Measurements from ENCODE around the gene KRTAP10-3. TPM values are rescaled to one million over a fixed set of nuclear protein-coding genes. Genes with fewer than 3 reads are reported as not detected.
"Not testable (repeated sequence)": the region's sequence is repeated elsewhere in the genome, so short reads cannot be mapped to it uniquely, and the experiment has no call there.

KRTAP10-3 gene
- total RNA-seq, 2 experiments from 2014 or later = not detected

DNA sequence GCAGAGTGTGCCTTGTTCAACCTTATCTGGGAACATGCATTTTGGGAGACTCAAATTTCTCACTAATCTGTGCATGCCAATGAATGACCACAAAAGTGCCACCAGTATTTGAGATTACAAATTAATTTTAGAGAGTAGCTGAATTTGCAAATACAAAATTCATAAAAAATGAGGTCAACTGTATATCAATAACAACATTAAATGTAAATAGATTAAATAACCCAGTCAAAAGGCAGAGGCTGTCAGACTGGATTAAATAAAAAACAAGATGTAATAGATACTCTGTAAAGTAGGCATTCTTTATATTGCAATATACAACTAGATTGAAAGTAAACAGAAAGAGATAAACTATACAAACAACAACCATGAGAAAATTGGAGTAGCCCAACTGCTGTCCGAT lies 5.5 kb upstream of the KRTAP10-3 start:
- Mint-ChIP-seq H3K27me3 (no peaks in the 10 kb centered on the region), H3K27ac (no peak overlapping the region), H3K4me3 (no peak overlapping the region), H3K4me1 (ENCODE audit: low read depth) (peaks cover 10% of the 10 kb centered on the region), H3K36me3 (peaks cover 2% of the 10 kb centered on the region), H3K9me3 (peaks cover 24% of the 10 kb centered on the region)
- POLR2A ChIA-PET = no interaction called here
- intact Hi-C loops (cut with micrococcal nuclease) = no loop called here
- CTCF ChIA-PET = interaction anchor here (1.0 kb wide), 1 partner anchor 230 kb away, joined by 3 read pairs; no protein-coding TSS in a partner anchor
- no peak for DNase-seq

GRCh38 chr21:44558329-44558675 lies 293 bp downstream of the KRTAP10-3 start:
- POLR2A ChIA-PET; H3K4me3 Mint-ChIP-seq; CTCF ChIA-PET; H3K4me1 Mint-ChIP-seq (ENCODE audit: low read depth); H3K27me3 Mint-ChIP-seq; H3K36me3 Mint-ChIP-seq; DNase-seq; H3K27ac Mint-ChIP-seq; intact Hi-C loops (cut with micrococcal nuclease): not testable (repeated sequence)
- peaks cover 26% of the 10 kb centered on the region for H3K9me3 Mint-ChIP-seq

DNA sequence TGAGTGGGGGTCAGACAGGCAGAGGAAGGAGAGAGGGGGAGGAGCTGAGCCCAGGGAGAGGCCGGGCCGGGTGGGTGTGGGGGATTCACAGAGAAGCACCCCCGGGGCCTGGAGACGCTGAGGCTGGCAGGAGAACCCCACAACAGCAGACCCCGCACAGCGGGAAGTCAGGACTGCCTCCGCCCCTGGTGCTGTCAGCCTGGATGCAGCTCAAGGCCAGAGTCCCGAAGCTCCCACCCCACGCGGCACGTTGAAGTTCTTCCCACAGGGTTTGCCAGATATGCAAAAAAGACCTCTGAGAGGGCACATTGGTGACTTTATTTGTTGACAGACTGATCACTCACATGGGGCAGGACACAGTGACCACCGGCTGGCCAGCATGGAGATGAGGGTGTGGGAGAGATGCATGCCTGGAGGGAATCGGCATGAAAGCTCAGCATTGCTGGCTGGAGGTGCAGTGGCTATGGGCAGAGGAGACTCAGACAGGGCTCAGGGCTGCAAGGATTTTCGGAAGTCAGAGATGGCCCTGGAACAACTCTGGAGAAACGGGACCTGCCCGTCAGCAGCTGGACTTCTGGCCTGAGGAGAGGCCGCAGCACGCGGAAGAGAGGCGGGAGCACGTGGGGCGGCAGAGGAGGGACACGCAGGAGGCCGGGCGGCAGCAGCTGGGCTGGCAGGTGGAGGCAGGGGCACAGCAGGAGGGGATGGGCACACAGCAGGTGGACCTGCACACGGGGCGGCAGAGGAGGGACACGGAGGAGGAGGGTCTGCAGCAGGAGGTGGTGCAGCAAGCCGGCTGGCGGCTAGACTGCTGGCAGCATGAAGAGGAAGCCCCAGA lies 885 bp downstream of the KRTAP10-3 start:
- intact Hi-C loops (cut with micrococcal nuclease) = no loop called here
- Mint-ChIP-seq H3K27me3 (no peaks in the 10 kb centered on the region), H3K36me3 (peaks cover 2% of the 10 kb centered on the region), H3K4me1 (ENCODE audit: low read depth) (no peaks in the 10 kb centered on the region), H3K9me3 (peaks cover 25% of the 10 kb centered on the region), H3K4me3 (no peak overlapping the region), H3K27ac (no peak overlapping the region)
- ChIA-PET POLR2A (no interaction called here), CTCF (no interaction called here)
- no peak for DNase-seq

- intact Hi-C loops (cut with micrococcal nuclease) = no loop called here
- H3K27ac Mint-ChIP-seq = no peak overlapping the region
- peaks cover 17% of the 10 kb centered on the region for H3K9me3 Mint-ChIP-seq
- DNase-seq = no peak
- CTCF ChIA-PET = no interaction called here
- no peak overlapping the region for H3K4me3 Mint-ChIP-seq
- H3K36me3 Mint-ChIP-seq = no peaks in the 10 kb centered on the region
- no peaks in the 10 kb centered on the region for H3K27me3 Mint-ChIP-seq
- POLR2A ChIA-PET = no interaction called here
- H3K4me1 Mint-ChIP-seq (ENCODE audit: low read depth) = no peaks in the 10 kb centered on the region
These were observed 1.7 kb downstream of the KRTAP10-3 start for GRCh38 chr21:44556879-44557278.

- Mint-ChIP-seq H3K4me1 (ENCODE audit: low read depth) (no peaks in the 10 kb centered on the region), H3K9me3 (peaks cover 9% of the 10 kb centered on the region), H3K4me3 (no peak overlapping the region), H3K36me3 (no peaks in the 10 kb centered on the region), H3K27me3 (no peaks in the 10 kb centered on the region), H3K27ac (no peak overlapping the region)
- ChIA-PET CTCF (no interaction called here), POLR2A (no interaction called here)
- DNase-seq = no peak
- intact Hi-C loops (cut with micrococcal nuclease) = no loop called here
These were observed 3.3 kb downstream of the KRTAP10-3 start for GRCh38 chr21:44555200-44555875.

GRCh38 chr21:44552681-44553080 lies 5.9 kb downstream of the KRTAP10-3 start:
- peaks cover 9% of the 10 kb centered on the region for H3K4me1 Mint-ChIP-seq (ENCODE audit: low read depth)
- peaks cover 1% of the 10 kb centered on the region for H3K36me3 Mint-ChIP-seq
- intact Hi-C loops (cut with micrococcal nuclease) = no loop called here
- H3K27me3 Mint-ChIP-seq = no peaks in the 10 kb centered on the region
- CTCF ChIA-PET = no interaction called here
- POLR2A ChIA-PET = no interaction called here
- DNase-seq = no peak
- no peak overlapping the region for H3K4me3 Mint-ChIP-seq
- no peak overlapping the region for H3K27ac Mint-ChIP-seq
- peaks cover 6% of the 10 kb centered on the region for H3K9me3 Mint-ChIP-seq

GRCh38 chr21:44552136-44552535 lies 6.5 kb downstream of the KRTAP10-3 start:
- no peaks in the 10 kb centered on the region for H3K27me3 Mint-ChIP-seq
- peaks cover 15% of the 10 kb centered on the region for H3K4me1 Mint-ChIP-seq (ENCODE audit: low read depth)
- intact Hi-C loops (cut with micrococcal nuclease) = no loop called here
- POLR2A ChIA-PET = no interaction called here
- no peak overlapping the region for H3K4me3 Mint-ChIP-seq
- H3K36me3 Mint-ChIP-seq = peaks cover 4% of the 10 kb centered on the region
- DNase-seq = no peak
- CTCF ChIA-PET = no interaction called here
- H3K9me3 Mint-ChIP-seq = peaks cover 11% of the 10 kb centered on the region
- no peak overlapping the region for H3K27ac Mint-ChIP-seq

- peaks cover 18% of the 10 kb centered on the region for H3K4me1 Mint-ChIP-seq (ENCODE audit: low read depth)
- H3K27me3 Mint-ChIP-seq = no peaks in the 10 kb centered on the region
- ChIA-PET POLR2A (no interaction called here), CTCF (no interaction called here)
- DNase-seq = no peak
- H3K27ac Mint-ChIP-seq = no peak within 1 kb of the TSS
- H3K9me3 Mint-ChIP-seq = peaks cover 18% of the 10 kb centered on the region
- H3K4me3 Mint-ChIP-seq = no peak within 1 kb of the TSS
- peaks cover 11% of the 10 kb centered on the region for H3K36me3 Mint-ChIP-seq
- intact Hi-C loops (cut with micrococcal nuclease) = no loop called here
These were observed 7.1 kb downstream of the KRTAP10-3 start, which contains the start of gene KRTAP10-2 for GRCh38 chr21:44551340-44551961. TSS of gene KRTAP10-2 (minus strand) at chr21:44551505. CDS start at chr21:44551458, 47 bp downstream.

DNA sequence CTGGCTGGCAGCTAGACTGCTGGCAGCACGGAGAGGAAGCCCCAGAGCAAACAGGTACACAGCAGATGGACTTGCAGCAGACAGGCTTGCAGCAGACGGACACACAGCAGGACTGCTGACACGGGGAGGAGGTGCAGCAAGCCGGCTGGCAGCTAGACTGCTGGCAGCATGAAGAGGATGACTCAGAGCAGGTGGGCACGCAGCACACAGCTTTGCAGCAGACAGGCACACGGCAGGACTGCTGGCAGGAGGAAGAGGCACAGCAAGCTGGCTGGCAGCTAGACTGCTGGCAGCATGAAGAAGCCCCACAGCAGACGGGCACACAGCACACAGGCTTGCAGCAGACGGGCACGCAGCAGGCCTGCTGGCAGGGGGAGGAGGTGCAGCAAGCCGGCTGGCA lies 7.8 kb downstream of the KRTAP10-3 start:
- Mint-ChIP-seq H3K4me1 (ENCODE audit: low read depth) (peaks cover 18% of the 10 kb centered on the region), H3K4me3 (no peak overlapping the region), H3K27ac (no peak overlapping the region), H3K36me3 (peaks cover 12% of the 10 kb centered on the region), H3K9me3 (peaks cover 23% of the 10 kb centered on the region), H3K27me3 (no peaks in the 10 kb centered on the region)
- CTCF ChIA-PET = no interaction called here
- no peak for DNase-seq
- intact Hi-C loops (cut with micrococcal nuclease) = no loop called here
- POLR2A ChIA-PET = no interaction called here

- H3K9me3 Mint-ChIP-seq = peaks cover 28% of the 10 kb centered on the region
- DNase-seq; H3K4me3 Mint-ChIP-seq; POLR2A ChIA-PET; H3K27ac Mint-ChIP-seq; H3K27me3 Mint-ChIP-seq; CTCF ChIA-PET; intact Hi-C loops (cut with micrococcal nuclease): not testable (repeated sequence)
- H3K36me3 Mint-ChIP-seq = peaks cover 16% of the 10 kb centered on the region
- peaks cover 18% of the 10 kb centered on the region for H3K4me1 Mint-ChIP-seq (ENCODE audit: low read depth)
These were observed 8.3 kb downstream of the KRTAP10-3 start for GRCh38 chr21:44550285-44550684.

DNA sequence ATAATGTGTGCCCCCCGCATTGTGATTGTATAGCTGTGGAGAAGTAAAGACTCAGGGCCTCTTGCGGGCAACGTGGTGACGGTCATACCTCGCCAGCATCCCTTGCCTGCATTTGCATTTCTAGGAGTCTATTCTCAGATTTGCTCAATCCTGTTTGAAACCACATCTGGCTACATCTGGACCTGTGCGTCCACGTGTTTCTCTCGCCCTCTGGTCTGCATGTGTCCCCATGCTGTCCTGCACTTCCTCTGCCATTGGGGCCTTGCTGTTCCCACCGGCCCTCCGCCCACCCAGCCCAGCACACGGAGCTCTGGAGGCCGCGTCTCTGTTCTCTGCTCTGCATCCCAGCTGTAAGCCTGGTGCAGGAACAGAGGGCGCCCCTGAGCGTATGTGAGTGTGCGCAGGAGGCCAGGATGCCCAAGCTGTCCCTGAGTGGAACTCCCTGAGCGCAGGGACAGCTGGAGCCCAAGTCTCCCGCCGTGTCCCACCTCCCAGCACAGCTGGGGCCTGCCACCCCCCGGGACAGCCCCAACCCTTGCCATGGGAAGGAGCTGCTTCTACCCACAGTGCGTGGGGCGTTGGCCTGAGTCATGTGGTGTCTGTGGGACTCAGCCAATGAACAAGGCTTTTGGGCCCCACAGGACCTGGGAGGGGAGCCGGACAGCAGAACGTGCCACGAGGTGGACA lies 8.9 kb downstream of the KRTAP10-3 start:
- DNase-seq = no peak
- H3K27ac Mint-ChIP-seq = no peak overlapping the region
- H3K4me3 Mint-ChIP-seq = no peak overlapping the region
- H3K27me3 Mint-ChIP-seq = no peaks in the 10 kb centered on the region
- intact Hi-C loops (cut with micrococcal nuclease) = no loop called here
- H3K9me3 Mint-ChIP-seq = peaks cover 29% of the 10 kb centered on the region
- H3K36me3 Mint-ChIP-seq = peaks cover 16% of the 10 kb centered on the region
- POLR2A ChIA-PET = no interaction called here
- CTCF ChIA-PET = no interaction called here
- peaks cover 18% of the 10 kb centered on the region for H3K4me1 Mint-ChIP-seq (ENCODE audit: low read depth)

DNA sequence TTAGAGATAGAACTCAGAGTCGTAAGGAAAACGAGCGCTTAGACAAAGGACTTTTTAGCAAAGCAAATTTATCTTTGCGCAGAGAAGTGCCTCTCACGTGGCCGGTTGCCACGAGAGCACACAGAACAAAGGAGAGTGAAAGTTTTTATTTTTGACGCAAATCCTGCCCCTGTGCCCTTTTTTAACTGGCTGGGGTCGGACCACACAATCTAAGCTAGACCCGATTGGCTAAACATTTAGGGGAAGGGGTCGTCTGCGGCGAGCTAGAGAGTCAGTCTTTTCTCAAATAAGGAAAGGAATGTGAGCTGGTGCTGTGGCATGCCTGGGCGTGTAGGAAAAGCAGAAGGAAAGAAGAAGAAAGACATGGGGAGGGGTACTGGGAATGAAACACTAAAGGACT lies 9.7 kb downstream of the KRTAP10-3 start:
- CTCF ChIA-PET = no interaction called here
- POLR2A ChIA-PET = no interaction called here
- no peaks in the 10 kb centered on the region for H3K27me3 Mint-ChIP-seq
- intact Hi-C loops (cut with micrococcal nuclease) = no loop called here
- H3K4me1 Mint-ChIP-seq (ENCODE audit: low read depth) = peaks cover 18% of the 10 kb centered on the region
- no peak for DNase-seq
- H3K27ac Mint-ChIP-seq = no peak overlapping the region
- peaks cover 29% of the 10 kb centered on the region for H3K9me3 Mint-ChIP-seq
- peaks cover 16% of the 10 kb centered on the region for H3K36me3 Mint-ChIP-seq
- H3K4me3 Mint-ChIP-seq = no peak overlapping the region
